Adipose tissue (tissue), 3 donors: ENCODE measurements around the gene CKLF. TPM values are rescaled to one million over a fixed set of nuclear protein-coding genes. Genes with fewer than 3 reads are reported as not detected.

Experiments used
- H3K27ac ChIP-seq: one replicate; pipeline ENCODE4 v1.5.1; 2013; ENCODE audit warnings: low read depth, low read length
- WGBS, 3 donors: extraction: QIAGEN DNeasy Blood & Tissue Kit; methylation state at CpG; one replicate each; pipeline ENCODE4 v1.1.7; 2013; 5-methylcytosine and 5-hydroxymethylcytosine counted together
- polyA plus RNA-seq, 3 donors: library from polyadenylated mRNA; stranded (reverse); fragments of 200-250 nt; gene quantifications; one replicate each; pipeline ENCODE4 v1.2.3, GENCODE V29; 2013
- donor health status: healthy with polysubstance abuse.
- donor health status: Bipolar disorder and iron deficiency.
- donor health status: healthy.

Gene CKLF
- polyA plus RNA-seq, 3 donors = 18.7 to 60.9 (median 46.2) TPM

DNA sequence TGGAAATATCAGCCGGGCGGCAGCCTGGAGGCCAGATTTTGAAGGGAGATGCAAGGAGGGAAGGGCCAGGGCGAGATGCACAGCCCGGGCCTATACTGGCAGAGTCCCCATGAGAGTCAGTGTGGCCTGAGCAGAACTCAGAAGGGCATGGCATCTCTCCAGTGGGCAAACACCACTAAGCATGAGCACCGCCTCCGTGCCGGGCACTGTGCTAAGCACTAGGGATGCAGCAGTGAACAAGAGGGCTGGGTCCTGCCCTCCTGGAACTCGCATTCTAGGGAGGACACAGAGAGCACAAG is 35.9 kb upstream of the CKLF start:
- WGBS, 3 donors = 4 to 12% (median 4%) methylated on average over 8 of the region's 8 CpGs
- H3K27ac ChIP-seq = peak overlapping the region; percentile 95

- 3 to 32% (median 4%) methylated on average over 15 of the region's 15 CpGs for WGBS, 3 donors
- H3K27ac ChIP-seq = peak overlapping the region; percentile 95
These were observed 35.4 kb upstream of the CKLF start for GRCh38 chr16:66516808-66517585.

- H3K27ac ChIP-seq = peak overlapping the region; percentile 94
- 63 to 79% (median 66%) methylated on average over 8 of the region's 8 CpGs for WGBS, 3 donors
These were observed 34.7 kb upstream of the CKLF start for GRCh38 chr16:66517586-66518263.

DNA sequence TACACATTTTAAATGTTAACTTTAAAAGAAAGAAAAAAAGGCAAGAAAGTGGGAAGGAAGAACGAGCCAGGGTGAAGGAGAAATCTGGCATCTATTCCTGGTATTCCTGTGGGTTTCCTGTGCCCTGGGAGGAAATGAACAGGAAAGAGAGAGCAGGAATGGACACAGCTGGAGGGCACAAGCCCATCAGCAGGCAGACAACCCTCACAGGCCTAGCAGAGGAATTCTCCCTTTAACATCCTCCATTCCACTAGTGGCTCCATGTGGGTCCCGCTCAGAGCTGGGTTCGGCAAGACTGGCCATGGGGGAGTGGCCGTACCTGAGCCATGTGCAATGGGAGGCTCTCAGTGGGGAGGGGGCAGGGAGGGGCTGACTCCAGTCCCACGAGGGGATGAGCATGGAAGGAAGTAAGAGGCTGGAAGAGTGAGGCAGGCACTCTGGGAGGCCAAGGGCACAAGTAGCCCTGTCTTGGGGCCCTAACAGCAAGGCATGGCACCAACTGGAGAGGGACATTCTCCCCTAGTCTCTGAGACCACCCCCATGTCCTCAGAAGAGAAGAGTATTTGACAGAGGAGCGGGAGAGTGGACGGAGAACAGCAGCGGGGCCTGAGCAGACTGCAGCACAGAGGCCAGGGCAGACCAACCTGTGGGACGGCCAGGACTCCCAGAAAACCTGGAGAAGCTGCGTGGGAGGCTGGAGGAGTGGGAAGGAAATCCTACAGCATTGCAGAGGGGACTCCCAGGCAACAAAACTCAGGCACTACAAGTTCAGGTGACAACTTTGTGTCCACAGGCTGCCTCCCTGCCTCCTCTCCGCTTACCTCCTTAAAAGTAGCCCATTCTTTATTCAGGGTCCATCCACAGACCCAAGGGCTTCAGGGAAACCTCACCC is 32.6 kb upstream of the CKLF start:
- WGBS, 3 donors = 82 to 88% (median 83%) methylated on average over 11 of the region's 11 CpGs

GRCh38 chr16:66520406-66521170 is 31.8 kb upstream of the CKLF start:
- peak overlapping the region; percentile 68 for H3K27ac ChIP-seq

More for the DNA sequence above, 32.6 kb upstream of the CKLF start:
- peak overlapping the region; percentile 68 for H3K27ac ChIP-seq

GRCh38 chr16:66521252-66521713 is 31.1 kb upstream of the CKLF start:
- WGBS, 3 donors = 77 to 92% (median 79%) methylated on average over 5 of the region's 5 CpGs
- H3K27ac ChIP-seq = peak overlapping the region; percentile 68

More at GRCh38 chr16:66520406-66521170, 31.8 kb upstream of the CKLF start:
- WGBS, 3 donors = 59 to 82% (median 64%) methylated on average over 14 of the region's 14 CpGs

- H3K27ac ChIP-seq = no peak overlapping the region
- WGBS, 3 donors = 56 to 78% (median 60%) methylated on average over 17 of the region's 17 CpGs
These were observed 30.2 kb upstream of the CKLF start for GRCh38 chr16:66521951-66522771.

- WGBS, 3 donors = 52 to 89% (median 53%) methylated on average over 11 of the region's 11 CpGs
- peak overlapping the region; percentile 65 for H3K27ac ChIP-seq
These were observed 29.4 kb upstream of the CKLF start for GRCh38 chr16:66522816-66523590.

- peak overlapping the region; percentile 69 for H3K27ac ChIP-seq
- WGBS, 3 donors = 42 to 82% (median 48%) methylated on average over 9 of the region's 9 CpGs
These were observed 28.5 kb upstream of the CKLF start for GRCh38 chr16:66523861-66524354.

- 46 to 73% (median 49%) methylated on average over 6 of the region's 6 CpGs for WGBS, 3 donors
- H3K27ac ChIP-seq = peak overlapping the region; percentile 73
These were observed 27.7 kb upstream of the CKLF start for GRCh38 chr16:66524601-66525164.

GRCh38 chr16:66525396-66526180 is 26.8 kb upstream of the CKLF start:
- H3K27ac ChIP-seq = peak overlapping the region; percentile 73
- 64 to 94% (median 69%) methylated on average over 9 of the region's 9 CpGs for WGBS, 3 donors

DNA sequence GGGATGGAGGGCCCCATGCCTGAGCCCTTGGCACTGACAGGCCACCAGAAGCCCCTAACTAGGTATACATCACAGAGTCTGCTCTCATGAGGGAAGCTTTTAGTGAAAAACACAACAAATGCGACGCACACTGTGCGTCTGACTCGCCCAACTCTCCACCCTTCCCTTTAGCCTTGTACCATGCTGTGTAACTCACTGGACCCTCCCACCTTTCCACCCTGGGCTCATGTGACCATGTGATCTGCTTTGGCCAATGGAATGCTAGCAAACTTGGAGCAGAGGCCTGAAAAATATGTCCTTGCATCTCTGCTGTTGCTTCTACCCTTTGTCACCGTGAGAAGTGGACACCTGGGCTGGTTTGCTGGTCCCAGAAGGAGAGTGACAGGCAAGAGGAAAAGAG is 24.1 kb upstream of the CKLF start:
- 91 to 99% (median 98%) methylated on average over 5 of the region's 5 CpGs for WGBS, 3 donors
- no peak overlapping the region for H3K27ac ChIP-seq

GRCh38 chr16:66529475-66529874 is 22.9 kb upstream of the CKLF start:
- 87 to 91% (median 88%) methylated on average over 6 of the region's 6 CpGs for WGBS, 3 donors

GRCh38 chr16:66534376-66534799 is 18.0 kb upstream of the CKLF start:
- WGBS, 3 donors = 85 to 100% (median 95%) methylated on average over 1 of the region's 1 CpG
- no peak overlapping the region for H3K27ac ChIP-seq

More at GRCh38 chr16:66529475-66529874, 22.9 kb upstream of the CKLF start:
- no peak overlapping the region for H3K27ac ChIP-seq

GRCh38 chr16:66536525-66536924 is 15.9 kb upstream of the CKLF start:
- no peak overlapping the region for H3K27ac ChIP-seq
- WGBS, 3 donors = 92 to 97% (median 93%) methylated on average over 4 of the region's 4 CpGs
